GM12873 (cell line): ENCODE data around the gene NKX6-1.

Source experiments
- CTCF ChIP-seq: IDR thresholded peaks from 2 replicates; pipeline ENCODE4 v1.5.1; 2012; ENCODE audit warnings: low read depth, mild to moderate bottlenecking, moderate library complexity, low read length, control low read depth; ENCODE audit not compliant: insufficient read depth; ENCODE audit errors: missing control alignments

NKX6-1 gene

GRCh38 chr4:84529169-84529751 lies 30.2 kb upstream of the NKX6-1 start:
- TF ChIP-seq CTCF: peak; percentile 56

GRCh38 chr4:84527391-84527790 lies 28.3 kb upstream of the NKX6-1 start:
- TF ChIP-seq CTCF: no peak

GRCh38 chr4:84515075-84515474 lies 16.0 kb upstream of the NKX6-1 start:
- no peak for TF ChIP-seq CTCF

GRCh38 chr4:84512277-84512676 lies 13.2 kb upstream of the NKX6-1 start:
- no peak for TF ChIP-seq CTCF

GRCh38 chr4:84511703-84512102 lies 12.6 kb upstream of the NKX6-1 start:
- TF ChIP-seq CTCF: no peak

GRCh38 chr4:84507941-84508340 lies 8.8 kb upstream of the NKX6-1 start:
- TF ChIP-seq CTCF: no peak

GRCh38 chr4:84504821-84505220 lies 5.7 kb upstream of the NKX6-1 start:
- TF ChIP-seq CTCF: no peak
